ENCODE data around the gene CCM2.
"Not testable (repeated sequence)": the region's sequence is repeated elsewhere in the genome, so short reads cannot be mapped to it uniquely, and the experiment has no call there.

The CCM2 gene

DNA sequence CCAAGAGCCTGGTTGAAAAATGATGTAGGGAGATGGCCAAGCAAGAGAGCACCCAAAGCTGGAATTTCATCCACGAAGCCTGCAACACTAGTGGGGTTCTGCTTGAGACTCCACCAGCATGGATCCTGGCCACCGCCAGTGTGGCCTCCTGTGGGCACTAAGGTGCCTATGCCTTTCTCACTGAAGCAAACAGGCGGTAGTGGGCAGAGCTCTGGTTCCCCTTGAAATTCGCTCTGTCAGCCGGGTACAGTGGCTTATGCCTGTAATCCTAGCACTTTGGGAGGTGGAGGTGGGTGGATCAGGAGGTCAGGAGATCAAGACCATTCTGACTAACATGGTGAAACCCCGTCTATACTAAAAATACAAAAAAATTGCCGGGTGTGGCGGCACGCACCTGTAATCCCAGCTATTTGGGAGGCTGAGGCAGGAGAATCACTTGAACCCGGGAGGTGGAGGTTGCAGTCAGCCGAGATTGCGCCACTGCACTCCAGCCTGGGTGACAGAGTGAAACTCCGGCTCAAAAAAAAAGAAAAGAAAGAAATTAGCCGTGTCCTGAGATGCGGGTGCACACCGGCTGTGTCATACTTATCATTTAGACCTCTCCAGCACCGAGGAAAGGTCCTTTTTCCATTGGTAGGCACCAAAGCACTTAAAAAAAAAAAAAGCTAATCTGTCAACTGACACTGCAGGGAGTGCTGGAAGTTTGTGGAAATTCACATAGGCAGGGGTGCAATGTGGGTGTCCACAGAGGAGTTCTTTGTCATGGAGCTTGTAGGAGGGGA, 28.3 kb downstream of the CCM2 start:
- DNase-seq (ENCODE audit: extremely low read depth in 1 of 2, low read depth in 1 of 2), result no peak

DNA sequence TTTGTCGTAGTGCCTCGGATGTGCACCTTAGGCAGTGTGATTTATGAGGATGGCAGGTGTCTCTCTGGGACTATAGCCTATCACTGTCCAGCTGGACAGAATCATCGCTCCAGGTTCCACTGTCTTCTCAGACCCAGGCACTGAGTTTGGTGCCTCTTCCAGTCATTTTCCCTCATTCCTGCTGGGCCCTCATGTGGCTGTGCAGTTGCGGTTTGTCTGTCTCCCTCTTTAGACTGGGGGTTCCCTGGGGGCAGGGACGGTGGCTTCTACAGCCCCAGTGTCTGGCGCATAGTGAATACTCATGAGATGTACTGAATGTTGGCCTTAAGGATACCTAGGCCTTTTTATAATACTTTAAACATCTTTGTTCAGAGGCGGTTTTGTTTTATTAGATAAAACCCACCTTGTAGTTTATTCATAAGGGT, 28.9 kb downstream of the CCM2 start:
- DNase-seq (ENCODE audit: extremely low read depth in 1 of 2, low read depth in 1 of 2), result no peak

DNA sequence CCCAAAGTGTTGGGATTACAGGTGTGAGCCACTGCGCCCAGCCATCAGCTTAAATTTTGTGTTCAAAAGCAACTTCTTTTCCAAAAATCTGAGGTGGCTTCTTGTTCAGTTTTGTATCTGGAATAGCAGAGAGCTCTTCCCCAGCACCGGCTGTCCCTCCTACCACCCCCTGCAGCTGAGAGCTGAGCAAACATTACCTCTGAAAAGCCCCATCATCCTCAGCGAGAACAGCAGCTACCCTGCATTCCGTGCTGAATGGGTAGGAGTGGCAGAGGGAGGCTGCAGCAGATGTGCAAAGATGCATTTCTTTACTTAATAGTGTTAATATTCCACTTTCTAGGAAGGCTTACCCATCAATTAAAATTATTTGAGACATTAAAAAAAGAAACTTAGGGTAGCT, 31.8 kb downstream of the CCM2 start:
- DNase-seq (ENCODE audit: extremely low read depth in 1 of 2, low read depth in 1 of 2), result no peak

DNA sequence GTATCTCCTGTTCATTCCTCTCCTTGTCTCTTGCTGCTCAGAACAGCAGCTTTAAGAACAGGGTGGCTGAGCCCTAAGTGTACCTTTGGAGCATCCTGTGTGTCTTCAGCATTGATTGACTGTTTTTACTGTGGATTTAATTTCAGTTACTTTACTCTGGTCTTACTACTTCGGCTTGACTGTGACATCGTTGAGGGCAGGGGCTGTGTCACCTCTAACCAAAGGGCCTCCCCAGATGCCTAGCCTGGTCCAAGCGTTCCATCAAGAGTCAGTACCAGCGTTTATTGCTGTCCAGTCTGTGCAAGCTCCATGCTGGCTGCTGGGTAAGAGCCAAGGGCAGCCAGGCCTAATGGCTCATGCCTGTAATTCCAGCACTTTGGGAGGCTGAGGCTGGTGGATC, 32.4 kb downstream of the CCM2 start:
- DNase-seq (ENCODE audit: extremely low read depth in 1 of 2, low read depth in 1 of 2), result no peak

DNA sequence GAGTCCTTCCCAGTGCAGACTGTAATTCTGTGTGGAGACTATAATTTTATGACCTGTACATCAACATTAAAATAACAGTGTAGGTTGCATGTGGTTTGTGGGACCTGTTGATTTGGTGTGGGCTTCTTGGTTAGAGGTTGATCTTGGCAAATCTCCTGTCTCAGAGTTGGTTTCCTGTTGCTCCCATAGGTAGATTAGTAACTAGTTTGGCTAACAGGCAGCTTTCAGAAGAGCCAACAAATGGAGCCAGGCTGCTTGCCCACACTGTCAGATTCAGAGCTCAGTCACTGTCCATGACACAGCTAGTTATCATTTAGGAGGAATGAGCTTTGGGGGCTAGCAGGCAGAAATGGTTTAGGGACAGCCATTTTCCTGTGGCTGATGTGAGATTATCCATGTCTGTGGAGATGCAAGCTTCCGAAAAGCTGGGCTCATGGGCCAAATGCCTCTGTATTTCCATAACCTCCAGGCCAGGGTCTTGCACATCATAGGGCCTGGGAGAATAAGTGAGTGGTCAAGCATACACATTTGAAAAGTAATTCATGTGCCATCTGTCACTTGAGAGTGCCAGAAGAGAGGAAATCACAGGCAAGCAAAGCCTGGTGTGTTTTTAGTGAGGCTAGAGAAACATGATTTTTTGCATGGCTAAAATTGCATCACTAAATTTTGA, 33.4 kb downstream of the CCM2 start:
- DNase-seq (ENCODE audit: extremely low read depth in 1 of 2, low read depth in 1 of 2), result no peak

DNA sequence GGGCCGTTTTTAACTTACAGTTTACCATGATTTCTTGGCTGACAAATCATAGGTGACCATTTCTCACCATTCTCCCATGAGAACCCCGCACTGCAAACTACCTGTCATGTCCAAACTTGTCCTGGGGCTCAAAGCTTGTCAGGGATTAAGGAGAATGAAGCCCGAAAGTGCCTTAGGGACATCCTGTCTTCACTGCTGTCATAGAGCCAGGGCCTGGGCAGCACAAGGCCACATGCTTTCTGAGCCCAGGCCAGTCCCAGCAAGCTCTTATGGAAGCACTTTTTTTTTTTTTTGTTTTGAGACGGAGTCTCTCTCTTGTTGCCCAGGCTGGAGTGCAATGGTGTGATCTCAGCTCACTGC, 33.9 kb downstream of the CCM2 start:
- no peak for DNase-seq (ENCODE audit: extremely low read depth in 1 of 2, low read depth in 1 of 2)

DNA sequence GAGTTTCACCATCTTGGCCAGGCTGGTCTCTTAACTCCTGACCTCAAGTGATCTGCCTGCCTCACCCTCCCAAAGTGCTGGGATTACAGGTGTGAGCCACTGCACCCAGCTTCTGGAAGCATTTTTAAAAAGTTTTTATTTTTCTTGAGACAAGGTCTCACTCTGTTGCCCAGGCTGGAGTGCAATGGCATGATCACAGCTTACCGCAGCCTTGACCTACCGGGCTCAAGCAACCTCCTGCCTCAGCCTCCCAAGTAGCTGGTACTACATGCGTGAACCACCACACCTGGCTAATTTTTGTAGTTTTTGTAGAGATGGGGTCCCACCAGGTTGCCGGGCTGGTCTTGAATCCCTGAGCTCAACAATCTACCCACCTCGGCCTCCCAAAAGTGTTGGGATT, 34.7 kb downstream of the CCM2 start:
- DNase-seq (ENCODE audit: extremely low read depth in 1 of 2, low read depth in 1 of 2), result not testable (repeated sequence)

DNA sequence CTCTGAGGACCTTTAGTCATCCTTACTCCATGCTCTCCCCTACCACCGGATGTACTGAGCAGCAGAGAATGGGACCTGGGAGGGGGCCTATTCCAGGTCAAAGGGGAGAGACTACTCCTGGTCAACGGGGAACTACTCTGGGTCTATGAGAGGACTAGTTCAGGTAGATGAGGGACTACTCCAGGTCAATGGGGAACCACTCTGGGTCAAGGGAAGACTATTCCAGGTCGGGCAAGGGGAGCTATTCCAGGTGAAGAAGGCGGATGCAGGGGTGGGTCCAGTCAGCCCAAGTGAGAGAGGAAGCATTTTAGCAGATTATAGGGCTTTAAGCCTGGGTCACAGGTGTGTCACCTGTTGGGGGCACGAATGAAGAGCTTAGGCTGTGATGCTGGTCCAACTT, 35.4 kb downstream of the CCM2 start:
- no peak for DNase-seq (ENCODE audit: extremely low read depth in 1 of 2, low read depth in 1 of 2)

DNA sequence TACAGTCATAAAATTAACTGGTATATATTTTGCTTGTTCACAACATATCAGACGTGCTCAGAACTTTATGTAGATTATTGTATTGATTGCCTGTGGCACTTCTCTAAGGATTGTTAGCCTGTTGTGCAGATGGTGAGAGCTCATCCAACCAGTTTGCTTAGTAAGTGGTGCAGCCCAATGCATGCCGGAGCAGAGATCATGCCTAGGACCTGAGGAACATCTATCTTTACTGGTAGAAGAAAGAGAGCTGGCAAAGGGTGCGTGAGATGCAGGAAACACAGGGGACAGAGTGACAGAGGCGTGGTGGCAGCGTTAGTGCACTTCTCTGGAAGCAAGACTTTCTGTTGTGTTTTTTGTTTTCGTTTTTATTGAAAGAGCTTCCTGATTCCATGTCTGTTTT, 35.9 kb downstream of the CCM2 start:
- no peak for DNase-seq (ENCODE audit: extremely low read depth in 1 of 2, low read depth in 1 of 2)

DNA sequence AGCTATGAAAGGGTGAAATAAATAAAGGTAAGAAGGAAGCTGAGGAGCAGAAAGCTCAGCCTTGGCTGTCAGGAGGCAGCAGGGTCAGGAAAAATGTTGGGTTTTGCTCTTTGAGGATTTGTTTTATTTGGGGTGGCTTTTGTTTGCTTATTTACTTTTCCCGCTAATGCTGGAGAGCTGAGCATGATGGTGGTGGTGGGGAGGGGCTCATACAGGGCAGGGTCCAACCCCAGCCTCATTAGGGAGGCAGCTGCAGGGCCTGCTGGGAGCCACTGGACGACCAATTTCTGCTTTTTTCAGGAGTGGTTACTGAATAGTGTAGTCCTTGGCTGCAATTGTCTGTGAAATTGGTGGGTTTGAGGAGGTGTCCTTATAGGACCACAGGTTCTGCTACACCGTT, 36.3 kb downstream of the CCM2 start:
- DNase-seq (ENCODE audit: extremely low read depth in 1 of 2, low read depth in 1 of 2), result no peak

DNA sequence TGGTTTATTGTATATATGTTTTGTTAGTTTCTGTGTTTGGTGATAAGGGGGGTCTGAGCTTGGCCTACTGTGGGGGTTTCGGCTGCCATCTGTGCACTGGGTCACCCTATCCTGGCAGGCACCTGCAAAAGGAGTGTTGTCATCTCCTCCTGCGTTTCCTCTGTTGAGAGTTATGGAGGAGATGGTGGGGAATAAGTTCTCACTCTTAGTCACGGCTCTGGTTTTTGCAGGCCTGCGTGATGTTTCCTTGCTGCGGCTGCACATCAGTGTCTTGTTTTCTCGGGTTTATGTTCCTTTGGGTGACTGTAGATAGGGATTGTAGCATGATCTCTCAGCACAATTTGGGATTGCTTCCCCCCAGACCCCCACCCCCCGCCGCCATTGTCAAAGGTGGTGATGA, 36.8 kb downstream of the CCM2 start:
- no peak for DNase-seq (ENCODE audit: extremely low read depth in 1 of 2, low read depth in 1 of 2)

DNA sequence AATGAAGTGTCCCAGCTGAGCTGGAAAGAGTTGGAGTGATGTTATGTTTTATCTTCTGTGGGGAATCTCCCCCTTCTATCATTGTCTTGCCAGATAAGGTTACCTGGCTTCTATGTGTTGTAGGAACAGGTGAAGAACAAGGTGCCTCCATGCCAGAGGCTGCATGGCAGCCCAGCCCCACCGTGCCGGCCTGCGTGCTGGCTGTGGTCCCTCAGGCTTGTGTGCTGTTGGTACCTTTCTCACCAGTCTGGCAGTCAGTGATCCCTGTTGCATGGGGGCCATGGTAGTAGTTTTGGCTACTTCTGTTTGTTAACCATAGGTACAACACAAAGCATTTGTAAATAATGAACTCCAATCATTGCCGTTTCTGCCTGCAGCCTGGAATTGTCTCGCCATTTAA, 37.9 kb downstream of the CCM2 start:
- no peak for DNase-seq (ENCODE audit: extremely low read depth in 1 of 2, low read depth in 1 of 2)

DNA sequence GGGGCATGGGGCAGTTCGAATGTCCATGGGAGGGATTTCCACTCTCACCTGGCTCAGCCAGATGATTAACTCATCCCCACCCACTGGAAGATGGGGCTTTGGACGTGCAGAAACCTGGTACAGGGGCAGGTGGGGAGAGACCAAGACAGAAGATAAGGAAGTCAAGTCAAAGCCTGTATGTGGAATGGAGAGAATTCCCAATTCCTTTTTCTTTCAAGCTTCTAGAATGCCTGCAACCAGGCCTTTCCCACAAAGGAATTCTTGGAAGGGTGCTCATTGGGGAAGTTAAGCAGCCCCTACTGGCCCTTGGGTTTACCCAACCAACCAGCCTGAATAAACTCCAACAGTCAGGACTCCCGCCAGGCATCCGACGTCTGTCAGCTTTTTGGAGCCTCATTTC, 39.1 kb downstream of the CCM2 start:
- no peak for DNase-seq (ENCODE audit: extremely low read depth in 1 of 2, low read depth in 1 of 2)

DNA sequence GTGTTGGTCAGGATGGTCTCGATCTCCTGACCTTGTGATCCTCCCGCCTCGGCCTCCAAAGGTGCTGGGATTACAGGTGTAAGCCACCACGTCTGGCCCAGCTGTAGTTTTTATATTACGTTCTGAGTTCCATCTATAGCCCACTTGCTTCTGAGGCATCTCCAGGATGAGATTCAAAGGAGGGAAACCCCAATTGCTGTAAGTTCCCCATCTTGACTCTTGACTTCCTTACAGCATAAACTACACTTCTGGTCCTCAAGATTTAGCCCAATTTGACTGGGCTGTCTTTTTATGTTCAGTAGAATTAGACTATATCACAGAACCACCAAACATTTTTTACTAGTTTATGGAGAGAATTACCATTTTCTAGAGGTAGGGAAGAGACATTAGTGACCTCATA, 44.3 kb downstream of the CCM2 start:
- no peak for DNase-seq (ENCODE audit: extremely low read depth in 1 of 2, low read depth in 1 of 2)

DNA sequence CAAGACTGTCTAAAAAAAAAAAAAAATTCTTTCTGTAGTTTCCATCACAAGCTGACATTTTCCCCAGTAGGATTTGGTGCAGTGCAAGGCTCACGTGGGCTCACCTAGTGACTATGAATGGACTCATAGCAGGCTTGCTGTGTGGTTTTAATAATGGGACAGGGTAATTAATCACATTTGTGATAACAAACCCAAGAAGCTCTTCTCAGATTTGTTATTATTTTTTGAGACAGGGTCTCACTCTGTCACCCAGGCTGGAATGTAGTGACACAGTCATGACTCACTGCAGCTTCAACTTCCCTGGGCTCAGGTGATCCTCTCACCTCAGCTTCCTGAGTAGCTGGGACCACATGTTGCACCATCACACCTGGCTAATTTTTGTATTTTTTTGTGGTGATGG, 48.7 kb downstream of the CCM2 start:
- DNase-seq (ENCODE audit: extremely low read depth in 1 of 2, low read depth in 1 of 2), result no peak

DNA sequence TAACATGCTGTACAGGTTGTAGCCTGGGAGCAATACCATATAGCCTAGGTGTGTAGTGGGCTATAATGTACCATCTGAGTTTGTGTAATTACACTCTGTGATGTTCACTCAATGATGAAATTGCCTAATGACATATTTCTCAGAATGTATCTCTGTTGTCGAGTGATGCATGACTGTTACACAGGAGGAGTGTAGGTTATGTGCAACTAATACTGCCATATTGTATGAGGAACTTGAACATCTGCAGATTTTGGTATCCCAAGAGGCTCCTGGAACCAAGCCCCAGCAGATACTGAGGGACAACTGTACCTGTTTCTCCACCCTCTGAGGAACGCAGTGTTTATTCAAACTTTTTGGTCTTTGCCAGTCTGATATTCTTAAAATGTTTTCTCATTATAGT, 50.2 kb downstream of the CCM2 start:
- DNase-seq (ENCODE audit: extremely low read depth in 1 of 2, low read depth in 1 of 2), result no peak

DNA sequence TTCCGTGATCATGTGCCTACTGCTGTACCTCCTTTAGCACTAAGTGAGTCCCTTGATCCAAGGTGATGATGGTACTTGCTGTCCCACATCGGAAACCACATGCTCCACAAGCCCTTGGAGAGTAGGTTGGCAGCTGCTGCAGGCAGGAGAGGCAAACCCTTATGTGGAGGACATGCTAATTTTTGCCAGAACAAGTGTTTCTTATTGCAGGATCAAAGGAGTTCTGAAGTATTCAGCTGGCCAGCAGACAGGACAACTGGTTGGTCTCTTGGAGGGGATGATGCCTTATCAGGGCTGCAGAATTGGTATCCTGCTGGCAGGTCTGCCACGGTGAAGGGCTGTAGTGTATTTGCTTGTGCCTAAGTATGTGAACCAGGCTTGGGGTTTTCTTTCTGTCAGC, 52.0 kb downstream of the CCM2 start:
- no peak for DNase-seq (ENCODE audit: extremely low read depth in 1 of 2, low read depth in 1 of 2)

DNA sequence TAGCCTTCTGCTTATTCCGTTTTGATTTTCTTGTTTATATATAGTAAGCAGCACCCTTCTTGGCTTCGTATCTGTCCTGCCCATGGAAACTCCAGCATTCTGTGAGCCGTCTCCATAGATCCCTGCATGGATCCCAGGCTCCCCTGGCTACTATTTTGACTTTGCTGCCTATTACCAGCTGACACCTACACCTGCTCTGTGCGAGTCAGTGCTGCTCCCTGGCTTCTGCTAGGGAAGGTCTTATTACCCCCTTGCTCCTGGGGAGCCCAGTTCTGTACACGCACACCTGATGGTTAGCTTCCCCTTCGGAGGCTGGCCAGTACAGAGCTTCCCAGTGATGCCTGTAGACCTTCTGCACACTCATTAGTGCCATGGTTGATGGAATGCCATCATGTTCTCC, 53.4 kb downstream of the CCM2 start:
- no peak for DNase-seq (ENCODE audit: extremely low read depth in 1 of 2, low read depth in 1 of 2)

DNA sequence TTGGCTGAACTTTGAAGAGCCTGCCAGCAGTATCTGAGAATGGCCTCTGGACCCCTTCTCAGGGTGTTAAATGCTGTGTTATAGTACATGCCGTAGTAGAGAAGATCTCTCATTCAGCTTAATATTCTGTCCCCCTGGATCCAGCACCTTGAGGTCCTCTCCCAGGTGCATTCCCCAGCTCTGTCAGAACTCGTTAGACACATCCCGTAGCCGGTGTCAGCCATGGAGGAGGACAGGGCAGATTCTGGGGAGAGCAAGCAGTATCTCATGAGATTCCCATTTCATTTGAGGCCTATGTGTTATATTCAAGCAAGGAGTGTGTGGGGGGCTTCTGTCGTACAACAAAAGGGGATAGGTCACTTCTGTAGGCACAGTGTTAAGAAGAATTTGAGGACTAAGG, 53.9 kb downstream of the CCM2 start:
- DNase-seq (ENCODE audit: extremely low read depth in 1 of 2, low read depth in 1 of 2), result no peak

DNA sequence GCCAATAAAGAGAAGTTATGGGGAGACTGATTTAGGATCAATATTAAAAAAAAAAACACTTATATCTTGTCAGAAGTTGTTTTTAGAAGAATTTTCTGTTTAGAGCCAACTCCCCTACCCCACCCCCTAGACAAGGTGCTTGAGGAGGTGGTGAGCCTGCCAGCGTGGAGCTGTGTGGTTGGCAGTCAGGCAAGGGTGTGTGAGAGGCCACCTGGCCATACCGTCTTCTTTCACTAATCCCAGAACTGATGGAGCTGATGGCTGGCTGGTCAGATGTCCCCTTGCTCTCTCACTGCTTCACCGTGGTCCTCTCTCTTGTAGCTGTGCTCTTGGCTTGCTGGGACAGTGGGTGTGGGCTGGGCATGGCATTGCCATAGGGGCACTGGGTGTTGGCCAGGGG, 54.4 kb downstream of the CCM2 start:
- no peak for DNase-seq (ENCODE audit: extremely low read depth in 1 of 2, low read depth in 1 of 2)

DNA sequence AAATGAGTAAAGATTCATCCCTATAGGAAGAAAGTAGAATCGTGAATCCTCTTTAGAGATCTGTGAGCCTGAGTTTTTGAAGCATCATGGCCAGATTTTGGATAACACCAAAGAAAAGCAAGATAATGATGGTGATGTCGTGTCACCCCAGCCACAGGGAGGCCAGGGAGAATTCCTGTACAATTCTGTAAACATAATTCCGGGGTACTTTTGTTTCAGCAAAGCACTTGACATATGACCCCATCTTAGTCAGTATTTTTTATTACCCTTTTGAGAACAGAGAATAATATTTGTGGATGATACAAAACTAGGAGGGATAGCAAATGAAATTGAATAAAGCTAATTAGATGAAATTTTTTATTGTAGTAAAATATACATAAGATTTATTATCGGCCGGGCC, 55.0 kb downstream of the CCM2 start:
- no peak for DNase-seq (ENCODE audit: extremely low read depth in 1 of 2, low read depth in 1 of 2)

DNA sequence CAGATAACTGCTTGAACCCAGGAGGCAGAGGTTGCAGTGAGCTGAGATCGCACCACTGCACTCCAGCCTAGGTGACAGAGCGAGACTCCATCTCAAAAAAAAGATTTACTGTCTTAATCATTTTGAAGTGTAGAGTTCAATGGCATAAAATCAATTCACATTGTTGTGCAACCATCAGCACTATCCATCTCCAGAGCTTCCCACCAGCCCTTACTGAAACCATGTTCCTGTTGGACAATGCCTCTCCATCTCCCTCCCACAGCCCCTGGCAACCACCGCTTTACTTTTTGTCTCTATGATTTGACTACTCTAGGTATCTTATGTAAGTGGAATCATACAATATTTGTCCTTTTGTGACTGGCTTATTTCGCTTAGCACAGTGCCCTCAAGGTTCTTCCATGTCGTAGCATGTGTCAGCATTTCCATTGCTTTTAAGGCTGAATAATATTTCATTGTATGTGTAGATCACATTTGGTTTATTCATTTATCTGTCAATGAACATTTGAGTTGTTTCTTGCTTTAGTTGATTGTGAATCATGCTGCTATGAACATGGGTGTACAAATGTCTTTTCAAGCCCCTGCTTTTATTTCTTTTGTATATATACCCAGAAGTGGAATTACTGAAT, 55.7 kb downstream of the CCM2 start:
- DNase-seq (ENCODE audit: extremely low read depth in 1 of 2, low read depth in 1 of 2), result no peak

All from stimulated activated CD8-positive, alpha-beta memory T cell treated with anti-CD3 and anti-CD28 coated beads, Interleukin-7, amount 100 ng/mL, for 48 hours (primary cell).